NCI-H2196 (cell line): Measurements from ENCODE around the gene SPR.
"Not testable (repeated sequence)": the region's sequence is repeated elsewhere in the genome, so short reads cannot be mapped to it uniquely, and the experiment has no call there.

Source experiments
- DNase-seq: peaks from one replicate; lab custom pipeline; 2025; ENCODE audit not compliant: unreplicated experiment; lab: John Stamatoyannopoulos, UW

SPR gene

DNA sequence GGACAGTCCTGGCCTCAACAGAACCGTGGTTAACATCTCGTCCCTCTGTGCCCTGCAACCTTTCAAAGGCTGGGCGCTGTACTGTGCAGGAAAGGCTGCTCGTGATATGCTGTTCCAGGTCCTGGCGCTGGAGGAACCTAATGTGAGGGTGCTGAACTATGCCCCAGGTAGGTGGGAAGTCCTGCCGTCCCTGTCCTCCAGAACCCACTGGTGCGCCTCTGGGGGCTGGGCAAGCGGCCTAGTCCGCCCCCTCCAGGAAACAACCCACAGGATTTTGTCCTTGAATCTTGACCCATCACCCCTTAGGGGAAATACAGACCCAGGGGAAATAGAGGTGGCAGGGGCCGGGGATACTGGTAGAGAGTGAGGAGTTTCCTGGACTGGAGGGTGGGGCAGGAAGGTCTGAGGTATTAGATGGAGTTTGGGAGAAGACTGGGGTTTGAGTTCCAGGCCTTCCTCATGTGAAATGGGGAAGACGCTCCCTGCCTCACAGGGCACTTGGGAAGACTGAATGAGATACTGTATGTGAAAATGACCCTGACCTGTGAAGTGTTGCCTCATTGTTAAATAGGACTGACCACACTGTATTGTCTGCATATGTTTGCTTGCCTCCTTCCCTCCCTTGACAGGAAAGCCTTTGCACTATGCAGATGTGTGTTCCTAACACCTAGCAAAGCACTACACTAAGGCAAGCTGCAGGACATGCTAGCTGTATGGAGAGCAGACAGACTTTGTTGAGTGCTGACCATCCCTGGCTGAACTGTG, 1.4 kb downstream of the SPR start:
- DNase-seq = no peak

DNA sequence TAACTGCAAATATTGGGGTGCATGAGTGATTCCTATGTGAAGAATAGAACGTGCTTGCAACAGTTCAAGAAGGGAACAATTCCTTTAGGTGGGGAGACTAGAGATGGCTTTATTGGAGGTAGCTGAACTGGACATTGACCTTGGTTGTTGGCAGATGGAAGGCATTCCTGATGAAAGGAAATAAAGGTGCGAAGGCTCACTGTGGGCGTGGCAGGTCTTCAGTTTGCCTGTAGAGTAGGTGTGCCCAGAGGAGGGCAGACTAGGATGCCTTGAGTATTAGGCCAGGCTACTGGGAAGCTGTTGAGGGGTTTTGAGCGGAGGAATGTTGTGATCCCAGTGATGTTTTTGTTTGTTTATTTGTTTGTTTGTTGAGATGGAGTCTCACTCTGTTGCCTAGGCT, 2.8 kb downstream of the SPR start:
- no peak for DNase-seq

DNA sequence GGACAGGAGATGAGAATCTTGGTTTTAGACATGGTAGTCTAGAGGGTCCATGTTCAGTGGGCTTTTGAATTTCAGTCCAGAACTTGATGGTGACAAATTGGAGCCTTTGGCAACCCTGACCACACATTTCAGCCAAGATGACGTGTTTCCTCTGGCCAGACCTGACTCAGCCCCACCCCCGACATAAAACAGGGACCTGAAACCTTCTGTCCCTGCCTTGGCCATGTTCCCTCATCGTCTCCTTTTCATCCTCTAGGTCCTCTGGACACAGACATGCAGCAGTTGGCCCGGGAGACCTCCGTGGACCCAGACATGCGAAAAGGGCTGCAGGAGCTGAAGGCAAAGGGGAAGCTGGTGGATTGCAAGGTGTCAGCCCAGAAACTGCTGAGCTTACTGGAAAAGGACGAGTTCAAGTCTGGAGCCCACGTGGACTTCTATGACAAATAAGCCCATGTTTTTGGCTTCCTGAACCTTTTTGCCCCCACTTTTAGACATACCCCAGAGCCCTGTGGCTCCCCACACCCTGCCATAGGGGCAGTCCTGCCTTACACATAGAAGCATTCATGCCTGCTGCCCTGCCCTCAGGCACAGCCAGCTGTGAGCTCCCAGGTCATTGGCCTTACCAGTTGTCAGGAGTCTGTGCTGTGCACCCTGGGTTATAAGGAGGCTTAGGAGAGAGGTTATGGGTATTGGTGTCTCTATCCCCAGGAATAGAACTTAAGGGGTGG, 4.0 kb downstream of the SPR start:
- DNase-seq = no peak

DNA sequence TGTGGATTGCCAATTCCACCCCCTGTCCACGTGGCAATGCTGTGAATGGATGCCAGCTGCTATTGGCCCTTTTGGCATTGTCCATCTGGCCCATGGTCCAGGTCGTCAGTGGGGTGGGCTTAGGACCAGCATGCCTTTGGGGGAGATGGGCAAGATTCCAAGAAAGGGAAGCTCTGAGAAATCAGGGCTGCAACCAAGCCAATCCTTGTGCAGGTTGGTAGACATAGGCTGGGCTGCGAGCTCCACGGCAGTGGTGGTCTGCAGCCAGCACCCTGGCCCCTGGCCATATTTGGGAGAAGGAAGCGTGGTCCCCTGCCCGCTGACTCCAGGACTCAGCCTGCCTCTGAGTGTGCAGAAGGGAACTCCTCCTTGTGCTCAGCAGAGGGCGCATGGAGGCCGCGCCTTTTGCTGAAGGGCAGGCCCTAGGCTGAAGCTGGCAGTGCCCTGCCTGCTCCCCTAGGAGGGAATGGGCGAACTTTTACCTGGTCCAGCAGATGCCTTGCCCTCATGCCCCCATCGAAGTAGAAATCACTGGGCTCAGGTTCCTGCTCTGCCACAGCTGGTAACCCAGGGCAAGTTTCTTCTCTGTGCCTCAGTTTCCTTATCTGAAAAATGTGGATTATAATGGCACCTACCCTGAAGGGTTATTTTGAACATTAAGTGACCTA, 5.4 kb downstream of the SPR start:
- DNase-seq = peak; percentile 45

DNA sequence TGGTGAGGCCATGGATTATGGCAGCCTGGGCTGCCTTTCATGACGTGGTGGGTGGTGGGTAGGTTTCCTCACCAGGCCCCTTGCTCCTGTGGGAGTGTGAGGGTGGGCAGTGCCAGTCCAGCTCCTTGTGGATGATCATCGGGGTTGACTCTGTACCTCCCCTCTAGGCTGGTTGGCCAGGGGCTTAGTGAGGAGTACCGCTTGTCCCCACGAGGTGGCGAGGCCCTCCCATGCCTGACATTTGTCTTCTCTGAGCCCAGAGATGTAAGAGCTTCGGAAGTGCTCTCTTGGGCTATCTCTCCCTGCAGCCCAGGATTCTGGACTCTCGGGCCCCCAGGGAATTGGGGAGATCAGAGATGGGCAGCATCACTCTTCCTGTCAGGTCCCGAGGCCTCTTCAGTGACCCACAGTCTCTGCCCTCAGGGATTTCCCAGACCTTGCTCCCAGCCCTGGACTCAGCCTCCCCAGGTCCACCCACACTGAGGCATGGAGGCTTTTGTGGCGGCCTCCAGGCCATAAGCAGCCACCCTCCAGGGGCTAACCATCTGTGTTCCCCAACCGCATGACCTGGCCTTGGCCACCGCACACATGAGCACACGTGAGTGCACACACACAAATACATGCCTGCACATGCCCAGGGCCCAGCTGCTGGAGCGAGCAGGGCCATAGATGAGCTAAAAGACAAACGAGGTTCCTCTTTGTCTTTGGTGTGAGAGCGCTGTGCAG, 6.5 kb downstream of the SPR start:
- DNase-seq = peak; percentile 1

DNA sequence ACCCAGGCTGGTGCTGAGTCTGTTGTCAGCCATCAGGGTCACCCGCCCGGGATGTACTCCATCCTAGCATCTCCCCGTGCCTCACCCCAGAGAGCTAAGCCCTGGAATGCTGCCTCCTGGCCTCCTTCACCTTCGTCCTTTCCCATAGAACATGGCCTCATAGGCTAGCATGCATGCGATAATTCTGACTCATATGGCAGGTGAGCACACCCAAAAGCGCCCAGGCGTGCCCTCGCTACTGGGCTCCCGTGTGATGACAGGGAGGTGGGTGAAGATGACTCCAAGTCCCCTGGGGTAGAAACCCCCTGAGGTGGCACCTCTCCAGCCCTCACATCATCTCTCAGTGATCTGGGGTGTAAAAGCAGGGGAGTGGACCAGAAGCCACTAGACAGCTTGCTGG, 7.3 kb downstream of the SPR start:
- DNase-seq = no peak

DNA sequence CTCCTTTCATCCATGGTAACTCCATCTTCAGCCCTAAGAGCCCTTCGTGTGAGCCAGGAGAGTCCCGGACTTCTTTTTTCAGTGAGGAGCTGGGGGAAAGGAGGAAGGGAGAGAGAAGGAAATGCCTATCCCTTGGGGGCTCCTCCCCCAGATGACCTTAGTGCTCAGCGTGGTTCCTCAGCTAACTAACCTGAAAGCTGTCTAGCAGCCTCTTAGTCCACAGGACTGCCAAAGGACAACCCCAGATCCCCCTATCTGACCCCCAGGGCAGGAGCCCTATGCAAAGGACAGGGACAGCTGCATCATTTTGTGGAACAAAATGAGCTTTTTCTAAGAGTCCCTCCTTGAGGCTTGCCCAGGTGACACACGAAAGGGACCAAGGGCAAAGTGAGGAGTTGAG, 7.9 kb downstream of the SPR start:
- DNase-seq = no peak

DNA sequence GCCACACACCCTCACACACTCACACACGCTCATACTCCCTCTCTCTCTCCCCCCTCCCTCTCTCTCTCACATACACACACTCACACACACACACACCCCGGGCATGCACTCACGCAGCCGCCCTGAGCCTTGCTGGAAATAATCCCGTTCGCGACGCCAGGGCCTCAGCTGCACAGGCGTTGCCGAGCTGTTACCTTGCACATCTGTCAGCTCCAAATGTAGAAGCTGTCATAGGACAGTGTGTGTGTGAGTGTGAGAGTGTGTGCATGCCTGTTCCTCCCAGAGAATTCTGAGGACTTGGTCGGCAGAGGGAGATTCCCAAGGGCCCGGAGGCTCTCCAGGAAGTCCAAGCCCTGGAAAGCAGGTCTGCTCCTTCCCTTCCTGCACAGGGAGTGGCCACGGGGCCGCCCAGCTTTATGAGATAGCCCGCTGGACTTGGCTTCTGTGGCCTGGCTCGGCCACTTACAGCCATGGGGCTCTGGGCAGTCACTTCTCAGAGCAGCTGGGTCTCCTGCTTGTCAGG, 8.6 kb downstream of the SPR start:
- no peak for DNase-seq

DNA sequence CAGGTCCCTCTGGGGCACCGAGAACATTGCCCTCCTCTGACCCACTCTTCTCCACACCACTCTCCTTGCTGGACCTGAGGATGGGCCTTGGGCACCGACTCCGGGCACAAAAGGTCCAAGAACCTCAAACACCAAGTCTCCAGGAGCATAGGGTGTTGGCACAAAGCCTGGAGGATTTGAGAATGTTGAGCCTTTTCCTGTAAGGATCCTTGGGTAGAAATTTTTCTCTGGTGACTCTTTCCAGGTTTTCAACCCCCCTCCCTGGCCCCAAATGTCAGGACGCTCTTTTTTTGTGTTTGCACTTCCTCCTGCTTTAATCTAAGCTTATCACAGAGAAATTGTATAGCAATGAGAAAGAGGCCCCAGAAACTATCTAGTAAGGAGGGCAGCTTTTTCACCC, 9.2 kb downstream of the SPR start:
- no peak for DNase-seq

DNA sequence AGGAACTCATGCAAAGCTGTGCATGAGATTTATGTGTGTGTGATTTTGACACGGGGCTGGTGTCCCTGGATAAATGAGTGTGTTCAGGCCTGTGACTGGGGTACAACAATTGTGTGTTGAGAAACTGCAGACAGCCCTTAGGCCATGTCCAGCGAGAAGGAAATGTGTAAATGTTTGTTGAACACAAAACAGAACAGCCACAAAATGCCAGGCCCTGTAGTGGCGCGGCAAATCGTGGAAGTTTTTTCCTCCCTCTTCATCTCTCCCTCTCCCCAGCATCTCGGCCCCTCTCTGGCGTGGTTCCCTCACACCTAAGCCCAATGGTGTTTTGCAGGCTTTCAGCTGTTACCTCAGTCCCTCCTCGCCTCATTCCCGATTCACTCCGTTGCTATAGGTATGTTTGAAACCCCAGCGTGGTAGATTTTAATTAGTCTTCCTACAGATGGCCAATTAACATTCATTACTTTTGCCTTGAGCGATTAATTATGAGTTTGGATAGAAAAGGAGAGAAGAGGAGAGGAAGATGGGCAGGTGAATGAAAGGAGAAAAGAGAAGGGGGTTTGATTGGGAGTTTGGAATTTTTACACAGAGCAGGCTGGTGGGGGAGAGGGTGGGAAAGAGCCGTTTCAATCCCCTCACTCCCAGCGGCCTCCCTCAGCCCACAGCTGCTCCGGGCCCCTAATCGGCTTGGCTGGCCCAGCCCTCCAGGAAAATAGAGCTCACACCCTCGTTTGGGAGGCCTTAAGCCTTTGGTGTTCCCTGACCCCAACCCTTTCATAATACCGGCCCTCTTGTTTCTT, 10.8 kb downstream of the SPR start:
- no peak for DNase-seq

DNA sequence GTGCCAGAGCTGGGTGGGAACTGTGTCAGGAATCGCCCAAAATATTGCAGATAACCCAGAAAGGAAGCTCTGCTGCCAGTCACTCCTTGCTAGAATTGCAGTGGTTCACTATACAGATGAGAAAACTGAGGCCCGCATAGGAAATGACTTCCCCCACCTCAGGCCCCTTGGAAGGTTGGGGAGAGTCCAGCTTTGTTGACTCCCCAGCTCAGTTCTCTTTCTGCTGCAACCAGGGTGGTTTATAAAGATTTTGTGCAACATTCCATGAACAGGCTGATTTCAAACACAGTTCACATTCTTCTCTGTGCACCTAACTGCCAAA, 11.3 kb downstream of the SPR start:
- no peak for DNase-seq

DNA sequence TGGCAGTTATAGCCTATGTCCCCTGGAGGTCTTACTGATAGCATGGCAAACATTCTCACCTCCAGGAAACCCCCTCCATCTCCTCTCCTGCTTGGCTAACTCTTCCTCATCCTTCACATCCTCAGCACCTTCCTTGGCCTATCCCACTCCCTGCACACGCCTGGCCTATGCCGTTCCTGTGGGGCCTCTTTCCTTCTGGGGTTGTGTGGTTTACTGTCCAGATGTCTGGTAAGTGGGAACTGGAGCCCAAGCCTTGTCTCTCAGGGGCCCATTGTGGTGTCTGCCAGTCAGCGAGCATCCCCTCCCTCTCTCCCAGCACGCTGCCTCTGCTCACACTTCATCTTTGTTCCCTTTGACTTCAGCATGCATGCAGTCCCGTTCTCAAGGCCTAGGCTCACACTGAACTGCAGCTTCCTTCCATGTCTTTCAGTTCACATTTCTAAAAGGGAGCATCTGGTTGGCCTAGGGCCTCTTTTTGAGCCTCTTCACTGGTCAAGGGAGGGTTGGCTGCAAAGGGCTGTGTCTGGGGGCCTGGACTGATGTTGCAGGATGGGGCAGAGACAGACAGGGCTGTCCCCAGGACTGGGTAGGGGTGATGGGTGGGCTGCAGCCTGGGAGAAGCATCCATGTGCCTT, 13.1 kb downstream of the SPR start:
- DNase-seq = no peak

DNA sequence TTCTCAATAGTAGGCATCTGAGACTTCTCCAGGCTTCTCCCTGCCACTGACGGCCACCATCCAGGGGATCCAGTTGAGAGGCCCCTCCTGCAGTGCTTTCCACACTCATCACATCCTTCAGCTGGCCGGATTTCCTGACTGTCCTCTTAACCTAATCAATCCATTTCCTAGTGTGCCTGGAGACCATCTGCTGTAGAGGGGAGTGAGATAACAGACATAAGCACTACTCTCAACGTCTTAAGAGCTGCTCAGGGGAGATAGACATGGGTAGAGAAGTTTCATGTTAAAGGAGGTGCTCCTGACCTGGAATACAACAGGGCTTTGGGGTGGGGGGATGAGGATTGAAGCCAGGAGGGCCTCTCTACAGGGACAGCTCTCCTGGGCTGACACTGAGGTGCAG, 14.2 kb downstream of the SPR start:
- no peak for DNase-seq

DNA sequence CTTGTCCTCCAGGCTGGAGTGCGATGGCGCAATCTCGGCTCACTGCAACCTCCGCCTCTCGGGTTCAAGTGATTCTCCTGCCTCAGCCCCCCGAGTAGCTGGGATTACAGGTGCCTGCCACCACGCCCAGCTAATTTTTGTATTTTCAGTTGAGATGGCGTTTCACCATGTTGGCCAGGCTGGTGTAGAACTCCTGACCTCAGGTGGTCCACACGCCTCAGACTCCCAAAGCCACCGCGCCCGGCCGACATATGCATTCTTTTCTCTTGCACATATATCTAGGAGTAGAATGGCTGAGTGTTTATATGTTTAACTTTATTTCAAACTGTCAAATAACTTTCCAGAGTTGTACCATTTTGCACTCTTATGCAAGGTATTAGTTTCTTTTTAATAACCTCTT, 20.2 kb downstream of the SPR start:
- DNase-seq = not testable (repeated sequence)

DNA sequence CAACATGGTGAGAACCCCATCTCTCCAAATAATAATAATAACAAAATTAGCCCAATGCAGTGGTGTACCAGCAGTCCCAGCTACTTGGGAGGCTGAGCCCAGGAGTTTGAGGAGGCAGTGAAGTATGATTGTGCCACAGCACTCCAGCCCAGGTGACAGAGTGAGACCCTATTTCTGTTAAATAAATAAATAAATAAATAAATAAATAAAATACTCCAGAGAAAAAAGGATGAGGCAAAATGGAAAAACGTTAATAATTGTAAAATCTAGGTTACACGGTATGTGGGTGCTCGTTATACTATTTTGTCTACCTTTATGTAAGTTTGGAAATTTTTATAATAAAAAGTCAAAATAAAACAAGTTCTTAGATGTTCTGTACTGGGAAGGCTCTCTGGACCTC, 21.5 kb downstream of the SPR start:
- no peak for DNase-seq

DNA sequence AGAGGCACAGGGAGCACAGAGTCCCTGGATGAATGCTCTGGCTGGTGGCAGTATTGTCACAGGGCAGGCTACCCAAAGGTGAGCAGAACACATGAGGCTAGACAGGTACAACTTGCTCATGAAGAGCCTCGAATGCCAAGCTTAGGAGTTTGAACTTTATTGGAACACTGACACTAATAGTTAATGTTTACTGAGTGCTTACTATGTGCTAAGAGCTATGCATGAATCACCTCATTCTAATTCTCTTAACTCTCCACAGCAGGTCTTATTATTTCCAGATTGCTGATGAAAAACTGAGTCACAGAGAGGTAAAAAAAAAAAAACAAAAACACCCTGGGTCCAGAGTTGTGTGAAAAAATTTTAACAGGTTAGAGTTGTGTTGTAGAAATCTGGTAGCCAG, 24.0 kb downstream of the SPR start:
- no peak for DNase-seq

DNA sequence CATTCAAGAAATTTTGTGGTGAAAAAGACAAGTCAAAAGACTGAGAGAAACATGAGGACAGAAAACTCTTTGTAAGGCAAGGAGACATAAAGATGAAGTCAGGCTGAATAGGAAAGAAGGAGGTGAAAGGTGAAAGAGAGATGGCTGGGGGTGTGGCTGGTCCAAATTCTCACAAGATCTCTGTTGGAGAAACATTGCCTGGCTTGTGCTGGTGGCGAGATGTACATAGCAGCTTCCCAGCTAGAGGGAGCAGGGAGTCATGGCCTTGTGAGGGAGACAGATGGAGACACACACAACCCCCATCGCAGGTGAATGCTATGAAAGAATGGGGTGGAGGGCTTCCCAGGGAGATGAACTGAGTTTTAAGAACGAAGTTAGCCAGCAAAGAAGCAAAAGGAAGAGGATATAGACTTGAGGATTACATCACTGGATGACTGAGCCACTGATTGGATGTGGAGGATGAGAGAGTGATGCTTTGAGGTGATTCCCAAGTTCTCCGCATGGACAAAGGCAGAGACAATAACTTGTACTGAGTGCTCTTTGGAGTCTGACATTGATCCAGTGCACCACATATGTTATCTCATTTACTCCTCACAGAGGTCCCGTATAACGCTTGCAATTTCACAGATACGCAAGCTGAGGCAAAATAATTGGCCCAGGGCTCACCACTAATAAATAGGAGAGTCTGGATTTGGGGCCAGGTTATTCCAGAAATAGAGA, 26.4 kb downstream of the SPR start:
- no peak for DNase-seq

DNA sequence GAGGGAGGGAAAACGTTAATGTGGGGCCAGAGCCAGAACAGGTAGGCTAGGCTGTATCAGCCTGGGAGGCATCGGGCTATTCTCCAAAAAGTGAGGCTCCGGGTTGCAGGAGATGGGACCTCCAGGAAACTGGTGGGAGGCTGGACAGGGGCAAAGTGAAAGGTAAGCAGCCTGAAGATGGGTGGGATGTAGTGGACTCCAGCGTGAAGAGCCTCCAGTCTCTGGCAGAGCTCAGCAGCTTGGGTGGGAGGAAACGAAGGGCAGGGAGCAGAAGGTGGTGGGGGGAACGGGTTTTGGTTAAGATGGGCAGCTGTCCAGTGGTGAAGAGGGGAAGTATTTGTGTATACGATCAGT, 27.0 kb downstream of the SPR start:
- DNase-seq = no peak

DNA sequence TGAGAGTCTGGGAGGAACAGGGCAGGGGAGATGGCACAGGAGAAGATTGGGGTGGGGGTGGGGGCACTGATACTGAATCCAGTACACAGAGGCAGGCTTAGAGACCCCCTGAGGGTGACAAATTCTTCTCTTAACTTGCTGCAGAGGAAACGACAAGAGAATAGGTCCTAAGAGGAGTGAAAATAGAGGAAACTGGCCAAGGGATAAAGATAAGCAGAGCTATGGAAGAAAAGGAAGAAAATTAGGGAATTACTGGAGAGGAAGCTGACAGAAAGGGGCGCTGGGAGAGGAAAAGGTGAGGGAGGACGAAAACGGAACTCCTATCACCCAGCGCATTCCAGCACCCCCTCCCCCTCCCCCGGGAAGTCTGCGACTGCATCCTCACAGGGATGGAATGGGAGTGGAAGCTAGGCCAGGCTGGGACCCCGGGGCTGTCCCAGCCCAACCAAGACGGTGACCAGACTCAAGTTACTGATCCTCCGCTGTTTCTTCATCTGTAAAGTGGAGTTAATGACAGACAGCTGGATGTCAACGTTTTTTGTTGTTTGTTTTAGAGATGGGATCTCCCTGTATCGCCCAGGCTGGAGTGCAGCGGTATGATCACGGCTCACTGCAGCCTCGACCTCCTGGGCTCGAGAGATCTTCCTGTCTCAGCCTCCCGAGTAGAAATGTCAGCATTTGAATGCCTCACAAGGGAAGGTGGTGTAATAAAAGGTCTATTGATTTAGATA, 27.5 kb downstream of the SPR start:
- DNase-seq = no peak
